ENCODE results near the gene ABR. TPM values are rescaled to one million over a fixed set of nuclear protein-coding genes. Genes with fewer than 3 reads are reported as not detected.
A peak's percentile ranks its signal among the peaks of the same experiment; 100 is the strongest.

The ABR gene
- total RNA-seq, 1 donor from 2014 or later: 63.6 TPM

- Mint-ChIP-seq H3K4me1 (ENCODE audit: unreplicated experiment) (peaks cover 51% of the 10 kb centered on the region), H3K36me3 (peaks cover 6% of the 10 kb centered on the region), H3K9me3 (no peaks in the 10 kb centered on the region), H3K27me3 (no peaks in the 10 kb centered on the region), H3K27ac (peak overlapping the region; percentile 2), H3K4me3 (peak overlapping the region; percentile 12)
- no peak for TF ChIP-seq CTCF (conservative IDR thresholded peaks at IDR 0.05)
- no peak for DNase-seq (ENCODE audit: extremely low spot score, unreplicated experiment)
Measured at GRCh38 chr17:964876-965275, 214.9 kb downstream of the ABR start.

- no peaks in the 10 kb centered on the region for H3K27me3 Mint-ChIP-seq
- DNase-seq (ENCODE audit: extremely low spot score, unreplicated experiment): no peak
- H3K27ac Mint-ChIP-seq: peak overlapping the region; percentile 70
- TF ChIP-seq CTCF (conservative IDR thresholded peaks at IDR 0.05): no peak
- peaks cover 36% of the 10 kb centered on the region for H3K4me1 Mint-ChIP-seq (ENCODE audit: unreplicated experiment)
- peaks cover 12% of the 10 kb centered on the region for H3K36me3 Mint-ChIP-seq
- peak overlapping the region; percentile 57 for H3K4me3 Mint-ChIP-seq
- H3K9me3 Mint-ChIP-seq: peaks cover 5% of the 10 kb centered on the region
Measured at GRCh38 chr17:962670-963069, 217.1 kb downstream of the ABR start.

- Mint-ChIP-seq H3K27ac (peak overlapping the region; percentile 63), H3K27me3 (no peaks in the 10 kb centered on the region), H3K4me3 (no peak overlapping the region), H3K9me3 (peaks cover 5% of the 10 kb centered on the region), H3K36me3 (peaks cover 11% of the 10 kb centered on the region), H3K4me1 (ENCODE audit: unreplicated experiment) (peaks cover 33% of the 10 kb centered on the region)
- no peak for TF ChIP-seq CTCF (conservative IDR thresholded peaks at IDR 0.05)
- no peak for DNase-seq (ENCODE audit: extremely low spot score, unreplicated experiment)
Measured at GRCh38 chr17:962166-962565, 217.6 kb downstream of the ABR start.

- TF ChIP-seq CTCF (conservative IDR thresholded peaks at IDR 0.05): no peak
- no peak for DNase-seq (ENCODE audit: extremely low spot score, unreplicated experiment)
- no peaks in the 10 kb centered on the region for H3K27me3 Mint-ChIP-seq
- no peak overlapping the region for H3K27ac Mint-ChIP-seq
- peaks cover 31% of the 10 kb centered on the region for H3K4me1 Mint-ChIP-seq (ENCODE audit: unreplicated experiment)
- H3K9me3 Mint-ChIP-seq: peaks cover 9% of the 10 kb centered on the region
- H3K36me3 Mint-ChIP-seq: peaks cover 25% of the 10 kb centered on the region
- no peak overlapping the region for H3K4me3 Mint-ChIP-seq
Measured at GRCh38 chr17:958712-959451, 220.9 kb downstream of the ABR start.

GRCh38 chr17:957856-958421 is 221.8 kb downstream of the ABR start:
- peak overlapping the region; percentile 74 for H3K4me3 Mint-ChIP-seq
- H3K27me3 Mint-ChIP-seq: no peaks in the 10 kb centered on the region
- H3K4me1 Mint-ChIP-seq (ENCODE audit: unreplicated experiment): peaks cover 28% of the 10 kb centered on the region
- H3K36me3 Mint-ChIP-seq: peaks cover 25% of the 10 kb centered on the region
- peaks cover 9% of the 10 kb centered on the region for H3K9me3 Mint-ChIP-seq
- H3K27ac Mint-ChIP-seq: peak overlapping the region; percentile 91
- no peak for TF ChIP-seq CTCF (conservative IDR thresholded peaks at IDR 0.05)
- no peak for DNase-seq (ENCODE audit: extremely low spot score, unreplicated experiment)

Data from type B pancreatic cell (in vitro differentiated cells).